Small intestine (tissue), 7 donors: ENCODE measurements around the gene NDUFC2. TPM values are rescaled to one million over a fixed set of nuclear protein-coding genes. Genes with fewer than 3 reads are reported as not detected.
"Not testable (repeated sequence)": the region's sequence is repeated elsewhere in the genome, so short reads cannot be mapped to it uniquely, and the experiment has no call there.

Experiments used
- DNase-seq, 2 donors: peaks; one replicate each; pipeline versions ENCODE4 v3.0.0 to v3.0.0-alpha.2; 2013
- FAIRE-seq: peaks from 2 replicates; lab custom pipeline; 2012; peaks lifted over from hg19 to GRCh38; lab: Jason Lieb, UNC
- H3K27ac ChIP-seq, 3 donors: one replicate each; pipeline ENCODE4 v1.5.1; 2013; ENCODE audit warnings: low read length in 2 of 3, mild to moderate bottlenecking in 2 of 3, control low read depth in 1 of 3, inconsistent platforms in 1 of 3, low read depth in 1 of 3, moderate library complexity in 1 of 3
- H3K27me3 ChIP-seq, 3 donors: one replicate each; pipeline ENCODE4 v1.6.1; 2013; ENCODE audit warnings: low read length in 3 of 3, inconsistent platforms in 1 of 3; ENCODE audit not compliant: control insufficient read depth in 3 of 3, insufficient read depth in 3 of 3
- H3K36me3 ChIP-seq, 3 donors: one replicate each; pipeline ENCODE4 v1.6.1; 2013; ENCODE audit warnings: low read length in 3 of 3, inconsistent platforms in 1 of 3, low read depth in 1 of 3, mild to moderate bottlenecking in 1 of 3, moderate library complexity in 1 of 3; ENCODE audit not compliant: control insufficient read depth in 3 of 3, insufficient read depth in 2 of 3
- H3K4me1 ChIP-seq, 3 donors: one replicate each; pipeline ENCODE4 v1.6.1; 2013; ENCODE audit warnings: low read length in 2 of 3, inconsistent platforms in 1 of 3, low read depth in 1 of 3, mild to moderate bottlenecking in 1 of 3, moderate library complexity in 1 of 3; ENCODE audit not compliant: control insufficient read depth in 3 of 3, insufficient read depth in 2 of 3
- H3K4me3 ChIP-seq, 3 donors: one replicate each; pipeline ENCODE4 v1.5.1; 2013; ENCODE audit warnings: low read length in 3 of 3, control low read depth in 1 of 3, inconsistent platforms in 1 of 3, low read depth in 1 of 3, mild to moderate bottlenecking in 1 of 3, moderate library complexity in 1 of 3
- H3K9me3 ChIP-seq, 2 donors: one replicate each; pipeline ENCODE4 v1.6.1; 2013; ENCODE audit warnings: low read depth in 1 of 2, low read length in 1 of 2; ENCODE audit not compliant: control insufficient read depth in 2 of 2, insufficient read depth in 1 of 2
- whole genome bisulfite sequencing, 3 donors: extraction: QIAGEN DNeasy Blood & Tissue Kit; methylation state at CpG; one replicate each; pipeline ENCODE4 v1.1.7; 2013; 5-methylcytosine and 5-hydroxymethylcytosine counted together
- polyA plus RNA-seq, 4 donors: library from polyadenylated mRNA; stranded (reverse) in 3 of 4; unstranded in 1 of 4; fragments of 200-250 nt in 3 of 4; fragments of 120-200 nt in 1 of 4; gene quantifications; one replicate each; pipeline versions ENCODE4 v1.2.1 to v1.2.3, GENCODE V29; 2013
- donor health status: healthy with polysubstance abuse.
- donor health status: control.
- donor health status: control.
- donor health status: Bipolar disorder and iron deficiency.
- donor health status: healthy.

The NDUFC2 gene
- polyA plus RNA-seq, 4 donors, result 172 to 381 (median 178) TPM

- H3K27ac ChIP-seq, result no peak overlapping the region
- WGBS, 3 donors, result 71 to 79% (median 74%) methylated on average over 2 of the region's 2 CpGs
- H3K4me1 ChIP-seq, result no peaks in the 10 kb centered on the region
- DNase-seq, result no peak
- H3K4me3 ChIP-seq, result no peak overlapping the region
- H3K27me3 ChIP-seq, result no peaks in the 10 kb centered on the region
- no peak for FAIRE-seq
- H3K9me3 ChIP-seq, result no peaks in the 10 kb centered on the region
- peaks cover 4 to 36% (median 9%) of the 10 kb centered on the region in 3 donors for H3K36me3 ChIP-seq
Observed at GRCh38 chr11:78066471-78066870, 13.2 kb downstream of the NDUFC2 start.

- H3K27ac ChIP-seq, result no peak overlapping the region
- H3K9me3 ChIP-seq, result no peaks in the 10 kb centered on the region
- no peaks in the 10 kb centered on the region for H3K27me3 ChIP-seq
- H3K36me3 ChIP-seq, result peaks cover 0 to 29% (median 2%) of the 10 kb centered on the region in 3 donors
- FAIRE-seq, result no peak
- no peaks in the 10 kb centered on the region for H3K4me1 ChIP-seq
- no peak overlapping the region for H3K4me3 ChIP-seq
- no peak for DNase-seq
- 66 to 78% (median 77%) methylated on average over 2 of the region's 2 CpGs for WGBS, 3 donors
Observed at GRCh38 chr11:78065203-78065602, 14.5 kb downstream of the NDUFC2 start.

GRCh38 chr11:78063440-78064181, 16.1 kb downstream of the NDUFC2 start, which contains the start of gene THRSP:
TSS of gene THRSP (plus strand) at chr11:78063861. CDS start at chr11:78063882, 21 bp downstream.
- Histone ChIP-seq H3K4me3 (no peak within 1 kb of the TSS), H3K27me3 (no peaks in the 10 kb centered on the region), H3K4me1 (no peaks in the 10 kb centered on the region), H3K27ac (no peak within 1 kb of the TSS), H3K36me3 (peaks cover 0 to 22% (median 0%) of the 10 kb centered on the region in 3 donors), H3K9me3 (no peaks in the 10 kb centered on the region)
- FAIRE-seq, result no peak
- DNase-seq, result no peak
- 94 to 97% (median 96%) methylated on average over 14 of the region's 14 CpGs for WGBS, 3 donors

GRCh38 chr11:78062671-78063070, 17.0 kb downstream of the NDUFC2 start:
- Histone ChIP-seq H3K27me3 (no peaks in the 10 kb centered on the region), H3K4me3 (no peak overlapping the region), H3K4me1 (no peaks in the 10 kb centered on the region), H3K27ac (no peak overlapping the region), H3K36me3 (peaks cover 0 to 18% (median 0%) of the 10 kb centered on the region in 3 donors), H3K9me3 (no peaks in the 10 kb centered on the region)
- FAIRE-seq (no peak), DNase-seq (no peak)
- 53 to 64% (median 60%) methylated on average over 2 of the region's 2 CpGs for WGBS, 3 donors

- no peak for DNase-seq
- H3K27ac ChIP-seq, result no peak overlapping the region
- no peak for FAIRE-seq
- H3K4me1 ChIP-seq, result no peaks in the 10 kb centered on the region
- WGBS, 3 donors, result 66 to 79% (median 70%) methylated on average over 4 of the region's 4 CpGs
- no peaks in the 10 kb centered on the region for H3K9me3 ChIP-seq
- H3K4me3 ChIP-seq, result no peak overlapping the region
- H3K27me3 ChIP-seq, result no peaks in the 10 kb centered on the region
- H3K36me3 ChIP-seq, result peaks cover 0 to 13% (median 0%) of the 10 kb centered on the region in 3 donors
Observed at GRCh38 chr11:78061921-78062311, 17.7 kb downstream of the NDUFC2 start.

GRCh38 chr11:78061088-78061920, 18.4 kb downstream of the NDUFC2 start:
- no peak overlapping the region for H3K27ac ChIP-seq

GRCh38 chr11:78060533-78060932, 19.1 kb downstream of the NDUFC2 start:
- WGBS, 3 donors, result 95 to 97% (median 97%) methylated on average over 8 of the region's 8 CpGs
- H3K4me1 ChIP-seq, result no peaks in the 10 kb centered on the region
- FAIRE-seq (no peak), DNase-seq (no peak)
- no peak overlapping the region for H3K4me3 ChIP-seq
- H3K27me3 ChIP-seq, result no peaks in the 10 kb centered on the region
- H3K36me3 ChIP-seq, result peaks cover 0 to 13% (median 0%) of the 10 kb centered on the region in 3 donors
- no peaks in the 10 kb centered on the region for H3K9me3 ChIP-seq
- no peak overlapping the region for H3K27ac ChIP-seq

More at GRCh38 chr11:78061088-78061920, 18.4 kb downstream of the NDUFC2 start:
- WGBS, 3 donors, result 67 to 75% (median 74%) methylated on average over 4 of the region's 4 CpGs
- no peak for DNase-seq
- H3K27me3 ChIP-seq, result no peaks in the 10 kb centered on the region
- H3K9me3 ChIP-seq, result no peaks in the 10 kb centered on the region
- H3K4me3 ChIP-seq, result no peak overlapping the region
- H3K36me3 ChIP-seq, result peaks cover 0 to 13% (median 0%) of the 10 kb centered on the region in 3 donors
- no peak for FAIRE-seq
- no peaks in the 10 kb centered on the region for H3K4me1 ChIP-seq

- H3K9me3 ChIP-seq, H3K27me3 ChIP-seq, H3K4me3 ChIP-seq, H3K4me1 ChIP-seq, FAIRE-seq, DNase-seq, H3K27ac ChIP-seq: not testable (repeated sequence)
- H3K36me3 ChIP-seq, result peaks cover 0 to 10% (median 0%) of the 10 kb centered on the region in 3 donors
- 96 to 97% (median 96%) methylated on average over 9 of the region's 9 CpGs for WGBS, 3 donors
Observed at GRCh38 chr11:78059749-78060328, 19.8 kb downstream of the NDUFC2 start.
